ENCODE measurements around the gene HCFC1. TPM values are rescaled to one million over a fixed set of nuclear protein-coding genes. Genes with fewer than 3 reads are reported as not detected.

HCFC1 gene
- total RNA-seq, 1 experiment from 2014 or later: 12.8 TPM

GRCh38 chrX:153969125-153969903, 2.3 kb downstream of the HCFC1 start:
- no peaks in the 10 kb centered on the region for H3K9me3 ChIP-seq

GRCh38 chrX:153968754-153969124, 2.9 kb downstream of the HCFC1 start:
- Histone ChIP-seq H3K9me3 (no peaks in the 10 kb centered on the region), H3K4me3 (peak overlapping the region; percentile 94; the same call in 1 of the 2 replicates), H3K36me3 (peaks cover 3% of the 10 kb centered on the region; the same call in 1 of the 2 replicates), H3K27me3 (no peaks in the 10 kb centered on the region)
- DNase-seq: no peak

More at GRCh38 chrX:153969125-153969903, 2.3 kb downstream of the HCFC1 start:
- H3K4me3 ChIP-seq: peak overlapping the region; percentile 94
- H3K36me3 ChIP-seq: peaks cover 3% of the 10 kb centered on the region; the same call in 1 of the 2 replicates
- H3K27me3 ChIP-seq: no peaks in the 10 kb centered on the region
- no peak for DNase-seq

- Histone ChIP-seq H3K36me3 (peaks cover 3% of the 10 kb centered on the region; the same call in 1 of the 2 replicates), H3K4me3 (no peak overlapping the region), H3K27me3 (no peaks in the 10 kb centered on the region), H3K9me3 (no peaks in the 10 kb centered on the region)
- no peak for DNase-seq
These were observed 3.4 kb downstream of the HCFC1 start for GRCh38 chrX:153968255-153968654.

GRCh38 chrX:153967536-153968224, 3.9 kb downstream of the HCFC1 start:
- Histone ChIP-seq H3K9me3 (no peaks in the 10 kb centered on the region), H3K36me3 (peaks cover 3% of the 10 kb centered on the region; the same call in 1 of the 2 replicates), H3K4me3 (no peak overlapping the region), H3K27me3 (no peaks in the 10 kb centered on the region)
- no peak for DNase-seq

GRCh38 chrX:153966841-153967535, 4.6 kb downstream of the HCFC1 start:
- no peaks in the 10 kb centered on the region for H3K27me3 ChIP-seq
- DNase-seq: no peak
- no peak overlapping the region for H3K4me3 ChIP-seq
- H3K9me3 ChIP-seq: no peaks in the 10 kb centered on the region
- peaks cover 7% of the 10 kb centered on the region for H3K36me3 ChIP-seq

GRCh38 chrX:153966283-153966688, 5.3 kb downstream of the HCFC1 start:
- no peak overlapping the region for H3K4me3 ChIP-seq
- peaks cover 12% of the 10 kb centered on the region for H3K36me3 ChIP-seq
- no peaks in the 10 kb centered on the region for H3K27me3 ChIP-seq
- DNase-seq: no peak
- H3K9me3 ChIP-seq: no peaks in the 10 kb centered on the region

GRCh38 chrX:153965406-153965805, 6.2 kb downstream of the HCFC1 start:
- Histone ChIP-seq H3K36me3 (peaks cover 11% of the 10 kb centered on the region), H3K9me3 (no peaks in the 10 kb centered on the region), H3K27me3 (no peaks in the 10 kb centered on the region), H3K4me3 (no peak overlapping the region)
- no peak for DNase-seq

GRCh38 chrX:153964105-153964504, 7.5 kb downstream of the HCFC1 start:
- Histone ChIP-seq H3K27me3 (no peaks in the 10 kb centered on the region), H3K4me3 (no peak overlapping the region), H3K9me3 (no peaks in the 10 kb centered on the region), H3K36me3 (peaks cover 11% of the 10 kb centered on the region)
- no peak for DNase-seq

- no peak overlapping the region for H3K4me3 ChIP-seq
- H3K9me3 ChIP-seq: no peaks in the 10 kb centered on the region
- DNase-seq: no peak
- H3K36me3 ChIP-seq: peaks cover 11% of the 10 kb centered on the region
- no peaks in the 10 kb centered on the region for H3K27me3 ChIP-seq
These were observed 8.1 kb downstream of the HCFC1 start for GRCh38 chrX:153963546-153963945.

GRCh38 chrX:153961292-153961691, 10.3 kb downstream of the HCFC1 start:
- no peaks in the 10 kb centered on the region for H3K9me3 ChIP-seq
- no peaks in the 10 kb centered on the region for H3K27me3 ChIP-seq
- no peak for DNase-seq
- H3K4me3 ChIP-seq: no peak overlapping the region
- H3K36me3 ChIP-seq: peaks cover 14% of the 10 kb centered on the region

GRCh38 chrX:153960786-153961185, 10.8 kb downstream of the HCFC1 start:
- H3K9me3 ChIP-seq: no peaks in the 10 kb centered on the region
- no peak for DNase-seq
- H3K27me3 ChIP-seq: no peaks in the 10 kb centered on the region
- peaks cover 14% of the 10 kb centered on the region for H3K36me3 ChIP-seq
- no peak overlapping the region for H3K4me3 ChIP-seq

- H3K36me3 ChIP-seq: peaks cover 14% of the 10 kb centered on the region
- DNase-seq: no peak
- H3K9me3 ChIP-seq: no peaks in the 10 kb centered on the region
- no peak overlapping the region for H3K4me3 ChIP-seq
- no peaks in the 10 kb centered on the region for H3K27me3 ChIP-seq
These were observed 11.5 kb downstream of the HCFC1 start for GRCh38 chrX:153960077-153960476.

GRCh38 chrX:153959649-153960048, 12.0 kb downstream of the HCFC1 start:
- Histone ChIP-seq H3K27me3 (no peaks in the 10 kb centered on the region), H3K9me3 (no peaks in the 10 kb centered on the region), H3K4me3 (no peak overlapping the region), H3K36me3 (peaks cover 14% of the 10 kb centered on the region)
- DNase-seq: no peak

GRCh38 chrX:153958605-153959004, 13.0 kb downstream of the HCFC1 start:
- peaks cover 21% of the 10 kb centered on the region for H3K36me3 ChIP-seq
- no peak for DNase-seq
- no peaks in the 10 kb centered on the region for H3K27me3 ChIP-seq
- H3K9me3 ChIP-seq: no peaks in the 10 kb centered on the region
- no peak overlapping the region for H3K4me3 ChIP-seq

- Histone ChIP-seq H3K9me3 (no peaks in the 10 kb centered on the region), H3K4me3 (no peak overlapping the region), H3K27me3 (no peaks in the 10 kb centered on the region), H3K36me3 (peaks cover 33% of the 10 kb centered on the region)
- no peak for DNase-seq
These were observed 14.4 kb downstream of the HCFC1 start for GRCh38 chrX:153957224-153957623.

- no peak for DNase-seq
- no peaks in the 10 kb centered on the region for H3K27me3 ChIP-seq
- H3K36me3 ChIP-seq: peaks cover 25% of the 10 kb centered on the region
- H3K4me3 ChIP-seq: no peak overlapping the region
- no peaks in the 10 kb centered on the region for H3K9me3 ChIP-seq
These were observed 15.3 kb downstream of the HCFC1 start for GRCh38 chrX:153956044-153956907.
